Neural cell (in vitro differentiated cells): ENCODE results near the gene TPSG1. TPM values are rescaled to one million over a fixed set of nuclear protein-coding genes. Genes with fewer than 3 reads are reported as not detected.

Experiments used
- H2AFZ ChIP-seq: fragments of 200-600, 300-800 bp; sonication (generic), shearing (Covaris generic); 2 replicates; pipeline ENCODE4 v1.6.0; 2014; ENCODE audit warnings: low read depth, mild to moderate bottlenecking, antibody characterized with exemption, low read length, moderate library complexity
- H3F3A ChIP-seq: fragments of 200-600 bp; shearing (Covaris generic); 2 replicates; pipeline ENCODE4 v1.6.1; 2016; ENCODE audit warnings: mild to moderate bottlenecking, moderate library complexity, mixed read lengths, antibody characterized with exemption, low read length; ENCODE audit not compliant: insufficient read depth, poor library complexity, severe bottlenecking
- H3K27ac ChIP-seq: fragments of 200-600, 300-800 bp; sonication (generic), shearing (Covaris generic); 2 replicates; pipeline ENCODE4 v1.5.1; 2014; ENCODE audit warnings: mild to moderate bottlenecking, low read length, moderate library complexity
- H3K27me3 ChIP-seq: fragments of 300-800, 200-600 bp; sonication (generic), shearing (Covaris generic); 2 replicates; pipeline ENCODE4 v1.6.0; 2014; ENCODE audit warnings: mild to moderate bottlenecking, low read depth, low read length, moderate library complexity; ENCODE audit not compliant: insufficient read depth
- H3K36me3 ChIP-seq: fragments of 300-800, 200-600 bp; sonication (generic), shearing (Covaris generic); 2 replicates; pipeline ENCODE4 v1.5.1; 2014; ENCODE audit warnings: mild to moderate bottlenecking, antibody characterized with exemption, low read length, moderate library complexity; ENCODE audit not compliant: insufficient read depth
- H3K4me2 ChIP-seq: fragments of 300-800, 200-600 bp; sonication (generic), shearing (Covaris generic); 2 replicates; pipeline ENCODE4 v1.6.0; 2014; ENCODE audit warnings: mild to moderate bottlenecking, low read length
- H3K4me3 ChIP-seq: fragments of 300-800, 200-600 bp; sonication (generic), shearing (Covaris generic); 2 replicates; pipeline ENCODE4 v1.5.1; 2014; ENCODE audit warnings: mild to moderate bottlenecking, low read length, moderate library complexity
- H3K79me2 ChIP-seq: fragments of 200-600 bp; shearing (Covaris generic); replicated peaks from 2 replicates; pipeline ENCODE4 v1.6.0; 2014; ENCODE audit warnings: mild to moderate bottlenecking, low read length, moderate library complexity; ENCODE audit not compliant: insufficient read depth
- H3K9ac ChIP-seq: fragments of 300-800, 200-600 bp; sonication (generic), shearing (Covaris generic); 2 replicates; pipeline ENCODE4 v1.6.1; 2016; ENCODE audit warnings: mild to moderate bottlenecking, low read length, mixed read lengths
- H3K9me2 ChIP-seq: fragments of 200-600 bp; shearing (Covaris generic); 2 replicates; pipeline ENCODE4 v1.6.1; 2016; ENCODE audit warnings: mild to moderate bottlenecking, low read length, mixed read lengths; ENCODE audit not compliant: insufficient read depth
- H3K9me3 ChIP-seq: fragments of 200-600, 300-800 bp; sonication (generic), shearing (Covaris generic); 2 replicates; pipeline ENCODE4 v1.6.1; 2016; ENCODE audit warnings: mild to moderate bottlenecking, mixed run types, low read length, moderate library complexity, mixed read lengths
- H4K20me1 ChIP-seq: fragments of 200-600 bp; shearing (Covaris generic); 2 replicates; pipeline ENCODE4 v1.6.1; 2016; ENCODE audit warnings: mild to moderate bottlenecking, mixed run types; ENCODE audit not compliant: insufficient read depth
- CTCF ChIP-seq: fragments of 450-650 bp; IDR thresholded peaks from 2 replicates; pipeline ENCODE4 v1.5.1; 2014; ENCODE audit warnings: antibody characterized with exemption, mild to moderate bottlenecking, moderate library complexity; ENCODE audit not compliant: poor library complexity, severe bottlenecking
- EP300 ChIP-seq: fragments of 450-650 bp; conservative IDR thresholded peaks from 2 replicates; pipeline ENCODE4 v1.6.1; 2014; ENCODE audit warnings: antibody characterized with exemption, mild to moderate bottlenecking, moderate library complexity; ENCODE audit not compliant: poor library complexity, severe bottlenecking
- EZH2 ChIP-seq: fragments of 200-600, 300-800 bp; shearing (Covaris generic), sonication (generic); IDR thresholded peaks from 2 replicates; pipeline ENCODE4 v1.6.1; 2014; ENCODE audit warnings: antibody characterized with exemption, low read length, borderline replicate concordance, mild to moderate bottlenecking; ENCODE audit not compliant: insufficient read depth, poor library complexity, severe bottlenecking
- MXI1 ChIP-seq: fragments of 450-650 bp; conservative IDR thresholded peaks from 2 replicates; pipeline ENCODE4 v1.6.1; 2014; ENCODE audit warnings: antibody characterized with exemption, mild to moderate bottlenecking; ENCODE audit not compliant: poor library complexity, severe bottlenecking
- POLR2AphosphoS5 ChIP-seq: IDR thresholded peaks from 2 replicates; pipeline ENCODE4 v1.6.1; 2012
- RAD21 ChIP-seq: fragments of 450-650 bp; conservative IDR thresholded peaks from 2 replicates; pipeline ENCODE4 v1.6.1; 2014; ENCODE audit warnings: antibody characterized with exemption, mild to moderate bottlenecking, moderate library complexity
- REST ChIP-seq: IDR thresholded peaks from 2 replicates; pipeline ENCODE4 v1.6.1; 2012; ENCODE audit warnings: borderline replicate concordance
- SMC3 ChIP-seq: fragments of 450-650 bp; conservative IDR thresholded peaks from 2 replicates; pipeline ENCODE4 v1.6.1; 2014; ENCODE audit warnings: antibody characterized with exemption, mild to moderate bottlenecking, moderate library complexity; ENCODE audit not compliant: poor library complexity
- TAF1 ChIP-seq: IDR thresholded peaks from 2 replicates; pipeline ENCODE4 v1.6.1; 2012; ENCODE audit warnings: low read depth
- polyA plus RNA-seq: library from polyadenylated mRNA; depleted of rRNA; stranded (reverse); fragments of >200 nt; gene quantifications from 2 replicates; pipeline ENCODE4 v1.2.3, GENCODE V29; 2014

The TPSG1 gene
- polyA plus RNA-seq, 1 donor from 2014 or later = not detected

GRCh38 chr16:1212616-1213194 is 12.4 kb downstream of the TPSG1 start:
- no peaks in the 10 kb centered on the region for H3K9me3 ChIP-seq
- H3K27me3 ChIP-seq = no peaks in the 10 kb centered on the region
- TF ChIP-seq REST (no peak), EZH2 (no peak), TAF1 (no peak), EP300 (no peak), POLR2AphosphoS5 (no peak), CTCF (no peak), SMC3 (no peak), MXI1 (no peak), RAD21 (no peak)
- no peaks in the 10 kb centered on the region for H3K79me2 ChIP-seq
- no peaks in the 10 kb centered on the region for H3F3A ChIP-seq
- no peak overlapping the region for H3K27ac ChIP-seq
- H3K4me2 ChIP-seq = no peak overlapping the region
- no peaks in the 10 kb centered on the region for H3K9me2 ChIP-seq
- no peaks in the 10 kb centered on the region for H4K20me1 ChIP-seq
- no peak overlapping the region for H3K4me3 ChIP-seq
- no peak overlapping the region for H2AFZ ChIP-seq
- H3K9ac ChIP-seq = no peak overlapping the region
- H3K36me3 ChIP-seq = no peaks in the 10 kb centered on the region

GRCh38 chr16:1211451-1212268 is 13.4 kb downstream of the TPSG1 start:
- Histone ChIP-seq H3K79me2 (no peaks in the 10 kb centered on the region), H3K27ac (no peak overlapping the region), H3F3A (no peaks in the 10 kb centered on the region), H2AFZ (no peak overlapping the region), H3K36me3 (no peaks in the 10 kb centered on the region), H3K9me2 (no peaks in the 10 kb centered on the region), H3K4me2 (no peak overlapping the region), H3K4me3 (no peak overlapping the region), H3K9me3 (no peaks in the 10 kb centered on the region), H3K27me3 (no peaks in the 10 kb centered on the region), H3K9ac (no peak overlapping the region), H4K20me1 (no peaks in the 10 kb centered on the region)
- TF ChIP-seq EZH2 (no peak), CTCF (no peak), SMC3 (no peak), MXI1 (no peak), TAF1 (no peak), RAD21 (no peak), POLR2AphosphoS5 (no peak), REST (no peak)
